ENCODE measurements around the gene TSPAN4.
A peak's percentile ranks its signal among the peaks of the same experiment; 100 is the strongest.

TSPAN4 gene

GRCh38 chr11:813456-814096 is 29.1 kb upstream of the TSPAN4 start:
- Mint-ChIP-seq H3K36me3 (ENCODE audit: low read depth) (peaks cover 62% of the 10 kb centered on the region), H3K4me3 (no peak overlapping the region), H3K9me3 (no peaks in the 10 kb centered on the region), H3K4me1 (ENCODE audit: low read depth) (peaks cover 34% of the 10 kb centered on the region), H3K27me3 (peaks cover 5% of the 10 kb centered on the region), H3K27ac (no peak overlapping the region)
- intact Hi-C loops (cut with micrococcal nuclease), result no loop called here

- Mint-ChIP-seq H3K4me1 (ENCODE audit: low read depth) (peaks cover 29% of the 10 kb centered on the region), H3K4me3 (no peak overlapping the region), H3K9me3 (no peaks in the 10 kb centered on the region), H3K36me3 (ENCODE audit: low read depth) (peaks cover 53% of the 10 kb centered on the region), H3K27ac (no peak overlapping the region), H3K27me3 (peaks cover 6% of the 10 kb centered on the region)
- intact Hi-C loops (cut with micrococcal nuclease), result no loop called here
These were observed 26.8 kb upstream of the TSPAN4 start for GRCh38 chr11:815675-816432.

- H3K9me3 Mint-ChIP-seq, result no peaks in the 10 kb centered on the region
These were observed 26.2 kb upstream of the TSPAN4 start for GRCh38 chr11:816433-816779.

GRCh38 chr11:818396-819128 is 24.1 kb upstream of the TSPAN4 start, which contains the start of gene PNPLA2:
Gene PNPLA2, plus strand, starts transcription at chr11:818914. Its CDS starts 805 bp downstream, at chr11:819719.
- Mint-ChIP-seq H3K27ac (peak within 1 kb of the TSS; percentile 87), H3K27me3 (peaks cover 6% of the 10 kb centered on the region), H3K36me3 (ENCODE audit: low read depth) (peaks cover 47% of the 10 kb centered on the region), H3K4me1 (ENCODE audit: low read depth) (peaks cover 30% of the 10 kb centered on the region), H3K9me3 (no peaks in the 10 kb centered on the region), H3K4me3 (peak within 1 kb of the TSS; percentile 88)
- intact Hi-C loops (cut with micrococcal nuclease), result loop anchor here (1.0 kb wide), 1 partner anchor 9 kb away; the partner anchor contains the start of gene RPLP2

More at GRCh38 chr11:816433-816779, 26.2 kb upstream of the TSPAN4 start:
- H3K27me3 Mint-ChIP-seq, result peaks cover 6% of the 10 kb centered on the region
- H3K4me1 Mint-ChIP-seq (ENCODE audit: low read depth), result peaks cover 29% of the 10 kb centered on the region
- H3K27ac Mint-ChIP-seq, result no peak overlapping the region
- intact Hi-C loops (cut with micrococcal nuclease), result no loop called here
- no peak overlapping the region for H3K4me3 Mint-ChIP-seq
- H3K36me3 Mint-ChIP-seq (ENCODE audit: low read depth), result peaks cover 50% of the 10 kb centered on the region

GRCh38 chr11:819129-819931 is 23.3 kb upstream of the TSPAN4 start:
- Mint-ChIP-seq H3K36me3 (ENCODE audit: low read depth) (peaks cover 47% of the 10 kb centered on the region), H3K4me1 (ENCODE audit: low read depth) (peaks cover 30% of the 10 kb centered on the region), H3K4me3 (peak overlapping the region; percentile 88), H3K27me3 (peaks cover 6% of the 10 kb centered on the region), H3K27ac (peak overlapping the region; percentile 87), H3K9me3 (no peaks in the 10 kb centered on the region)
- intact Hi-C loops (cut with micrococcal nuclease), result loop anchor here (1.0 kb wide), 1 partner anchor 10 kb away; the partner anchor contains the start of gene RPLP2

- Mint-ChIP-seq H3K4me1 (ENCODE audit: low read depth) (peaks cover 30% of the 10 kb centered on the region), H3K36me3 (ENCODE audit: low read depth) (peaks cover 50% of the 10 kb centered on the region), H3K4me3 (peak overlapping the region; percentile 88), H3K27ac (peak overlapping the region; percentile 87), H3K9me3 (no peaks in the 10 kb centered on the region), H3K27me3 (peaks cover 7% of the 10 kb centered on the region)
- intact Hi-C loops (cut with micrococcal nuclease), result loop anchor here (1.0 kb wide), 1 partner anchor 11 kb away; the partner anchor contains the start of gene RPLP2
These were observed 22.6 kb upstream of the TSPAN4 start for GRCh38 chr11:819943-820649.

GRCh38 chr11:820655-821511 is 21.8 kb upstream of the TSPAN4 start:
- Mint-ChIP-seq H3K9me3 (no peaks in the 10 kb centered on the region), H3K4me1 (ENCODE audit: low read depth) (peaks cover 30% of the 10 kb centered on the region), H3K27ac (peak overlapping the region; percentile 87), H3K27me3 (peaks cover 14% of the 10 kb centered on the region), H3K36me3 (ENCODE audit: low read depth) (peaks cover 55% of the 10 kb centered on the region), H3K4me3 (peak overlapping the region; percentile 88)
- intact Hi-C loops (cut with micrococcal nuclease), result no loop called here

GRCh38 chr11:821512-822371 is 20.9 kb upstream of the TSPAN4 start:
- Mint-ChIP-seq H3K4me3 (peak overlapping the region; percentile 88), H3K36me3 (ENCODE audit: low read depth) (peaks cover 55% of the 10 kb centered on the region), H3K27me3 (peaks cover 17% of the 10 kb centered on the region), H3K9me3 (no peaks in the 10 kb centered on the region), H3K4me1 (ENCODE audit: low read depth) (peaks cover 30% of the 10 kb centered on the region), H3K27ac (peak overlapping the region; percentile 87)
- intact Hi-C loops (cut with micrococcal nuclease), result no loop called here

GRCh38 chr11:823441-824291 is 19.0 kb upstream of the TSPAN4 start:
- peaks cover 55% of the 10 kb centered on the region for H3K36me3 Mint-ChIP-seq (ENCODE audit: low read depth)

GRCh38 chr11:824292-824880 is 18.3 kb upstream of the TSPAN4 start:
- Mint-ChIP-seq H3K27ac (no peak overlapping the region), H3K27me3 (peaks cover 32% of the 10 kb centered on the region), H3K36me3 (ENCODE audit: low read depth) (peaks cover 55% of the 10 kb centered on the region), H3K9me3 (no peaks in the 10 kb centered on the region), H3K4me1 (ENCODE audit: low read depth) (peaks cover 46% of the 10 kb centered on the region), H3K4me3 (no peak overlapping the region)
- intact Hi-C loops (cut with micrococcal nuclease), result no loop called here

More at GRCh38 chr11:823441-824291, 19.0 kb upstream of the TSPAN4 start:
- peaks cover 41% of the 10 kb centered on the region for H3K4me1 Mint-ChIP-seq (ENCODE audit: low read depth)
- intact Hi-C loops (cut with micrococcal nuclease), result no loop called here
- H3K27ac Mint-ChIP-seq, result no peak overlapping the region
- no peak overlapping the region for H3K4me3 Mint-ChIP-seq
- no peaks in the 10 kb centered on the region for H3K9me3 Mint-ChIP-seq
- H3K27me3 Mint-ChIP-seq, result peaks cover 25% of the 10 kb centered on the region

- no peak overlapping the region for H3K4me3 Mint-ChIP-seq
These were observed 17.7 kb upstream of the TSPAN4 start for GRCh38 chr11:824942-825341.

More at GRCh38 chr11:824942-825341, 17.7 kb upstream of the TSPAN4 start:
- Mint-ChIP-seq H3K27me3 (peaks cover 38% of the 10 kb centered on the region), H3K9me3 (no peaks in the 10 kb centered on the region), H3K27ac (no peak overlapping the region), H3K4me1 (ENCODE audit: low read depth) (peaks cover 52% of the 10 kb centered on the region), H3K36me3 (ENCODE audit: low read depth) (peaks cover 52% of the 10 kb centered on the region)
- intact Hi-C loops (cut with micrococcal nuclease), result no loop called here

Measured in dendritic cell treated with granulocyte-macrophage colony-stimulating factor and Interleukin-4, amounts not matched to agents 40 ng/mL and 50 ng/mL, for 4 days (primary cell).